Measurements from ENCODE around the gene OPCML. TPM values are rescaled to one million over a fixed set of nuclear protein-coding genes. Genes with fewer than 3 reads are reported as not detected.

OPCML gene
- polyA plus RNA-seq, 3 donors = not detected

DNA sequence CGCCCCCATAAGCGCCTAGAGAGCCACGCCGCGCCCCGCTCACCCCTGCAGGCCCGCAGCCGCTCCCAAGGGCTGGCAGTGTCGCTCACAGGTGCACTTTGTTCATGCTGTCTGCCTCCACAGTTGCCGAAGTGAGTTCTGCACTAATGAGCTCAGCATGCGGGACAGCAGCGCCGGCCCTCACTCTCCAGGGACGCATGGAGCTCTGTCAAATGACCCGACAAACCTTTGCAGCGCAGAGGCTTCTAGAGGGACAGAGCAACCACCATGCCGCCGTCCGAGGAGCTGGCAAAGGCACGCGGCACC, 170.7 kb downstream of the OPCML start:
- H3K27me3 Mint-ChIP-seq (ENCODE audit: low read depth in 3 of 3) = no peaks in the 10 kb centered on the region
- no peak overlapping the region for H3K9ac ChIP-seq (ENCODE audit: insufficient read depth, low read length, poor library complexity, severe bottlenecking)
- DNase-seq = no peak
- H3K79me2 ChIP-seq (ENCODE audit: insufficient read depth, low read length) = no peaks in the 10 kb centered on the region
- no peak for TF ChIP-seq CTCF (IDR thresholded peaks at IDR 0.05)
- no peak overlapping the region for H2AFZ ChIP-seq (ENCODE audit: insufficient read depth, low read depth, low read length, poor library complexity, severe bottlenecking)
- H3K27ac Mint-ChIP-seq = no peak overlapping the region
- 97% methylated on average over 21 of the region's 21 CpGs for WGBS (ENCODE audit: insufficient coverage)
- peaks cover 7 to 18% (median 12%) of the 10 kb centered on the region in 7 donors for H3K9me3 Mint-ChIP-seq
- no peaks in the 10 kb centered on the region for H3K4me1 Mint-ChIP-seq
- no peak overlapping the region for H3K4me2 ChIP-seq (replicated peaks; ENCODE audit: extremely low read depth, low read length, poor library complexity, severe bottlenecking)
- H3K36me3 Mint-ChIP-seq = no peaks in the 10 kb centered on the region
- no peak overlapping the region for H3K4me3 ChIP-seq (replicated peaks in 1 of 3; ENCODE audit: low read depth in 2 of 3, low read length in 3 of 3)
- intact Hi-C loops (cut with micrococcal nuclease) = no loop called here
- H4K20me1 ChIP-seq (ENCODE audit: insufficient read depth, low read length) = no peaks in the 10 kb centered on the region
- peaks cover 5 to 28% of the 10 kb centered on the region in 2 donors for H3K9me3 ChIP-seq (replicated peaks in 1 of 2; ENCODE audit: control insufficient read depth in 1 of 2, insufficient read depth in 1 of 2, low read length in 2 of 2)
- no peaks in the 10 kb centered on the region for H3K27me3 ChIP-seq (ENCODE audit: control insufficient read depth in 2 of 2, insufficient read depth in 2 of 2, low read length in 2 of 2)
- no peaks in the 10 kb centered on the region for H3K4me1 ChIP-seq (ENCODE audit: control insufficient read depth in 1 of 2, insufficient read depth in 2 of 2, low read length in 2 of 2)
- no peak overlapping the region for H3K4me3 Mint-ChIP-seq
- H3K27ac ChIP-seq (ENCODE audit: low read depth in 1 of 2, low read length in 2 of 2) = no peak overlapping the region
- no peaks in the 10 kb centered on the region for H3K36me3 ChIP-seq (replicated peaks in 1 of 2; ENCODE audit: control insufficient read depth in 1 of 2, insufficient read depth in 2 of 2, low read length in 2 of 2)

GRCh38 chr11:133360860-133361688, 171.2 kb downstream of the OPCML start:
- no peaks in the 10 kb centered on the region for H4K20me1 ChIP-seq (ENCODE audit: insufficient read depth, low read length)
- no peaks in the 10 kb centered on the region for H3K36me3 ChIP-seq (replicated peaks in 1 of 2; ENCODE audit: control insufficient read depth in 1 of 2, insufficient read depth in 2 of 2, low read length in 2 of 2)
- intact Hi-C loops (cut with micrococcal nuclease) = no loop called here
- no peak overlapping the region for H3K9ac ChIP-seq (ENCODE audit: insufficient read depth, low read length, poor library complexity, severe bottlenecking)
- Mint-ChIP-seq H3K4me1 (no peaks in the 10 kb centered on the region), H3K9me3 (peaks cover 7 to 18% (median 12%) of the 10 kb centered on the region in 7 donors), H3K27ac (peak overlapping the region in 1 of 7 donors; percentile 57), H3K27me3 (ENCODE audit: low read depth in 3 of 3) (no peaks in the 10 kb centered on the region), H3K4me3 (no peak overlapping the region), H3K36me3 (no peaks in the 10 kb centered on the region)
- H3K27me3 ChIP-seq (ENCODE audit: control insufficient read depth in 2 of 2, insufficient read depth in 2 of 2, low read length in 2 of 2) = no peaks in the 10 kb centered on the region
- no peak overlapping the region for H2AFZ ChIP-seq (ENCODE audit: insufficient read depth, low read depth, low read length, poor library complexity, severe bottlenecking)
- peaks cover 5 to 28% of the 10 kb centered on the region in 2 donors for H3K9me3 ChIP-seq (replicated peaks in 1 of 2; ENCODE audit: control insufficient read depth in 1 of 2, insufficient read depth in 1 of 2, low read length in 2 of 2)
- no peaks in the 10 kb centered on the region for H3K4me1 ChIP-seq (ENCODE audit: control insufficient read depth in 1 of 2, insufficient read depth in 2 of 2, low read length in 2 of 2)
- TF ChIP-seq CTCF (IDR thresholded peaks at IDR 0.05) = no peak
- no peak for DNase-seq
- H3K27ac ChIP-seq (ENCODE audit: low read depth in 1 of 2, low read length in 2 of 2) = no peak overlapping the region
- no peaks in the 10 kb centered on the region for H3K79me2 ChIP-seq (ENCODE audit: insufficient read depth, low read length)
- no peak overlapping the region for H3K4me2 ChIP-seq (replicated peaks; ENCODE audit: extremely low read depth, low read length, poor library complexity, severe bottlenecking)
- H3K4me3 ChIP-seq (replicated peaks in 1 of 3; ENCODE audit: low read depth in 2 of 3, low read length in 3 of 3) = no peak overlapping the region
- WGBS (ENCODE audit: insufficient coverage) = 94% methylated on average over 52 of the region's 54 CpGs
